Stimulated activated CD4-positive, alpha-beta T cell treated with anti-CD3 and anti-CD28 coated beads, TNF-alpha, amount 100 ng/mL, for 4 hours (primary cell): ENCODE measurements around the gene PVALB.

ENCODE experiments used
- DNase-seq, 3 experiments: peaks; one replicate each; pipeline ENCODE4 v3.0.0-alpha.2; 2020; ENCODE audit warnings: low read depth in 3 of 3

Gene PVALB

GRCh38 chr22:36846949-36847348 is 30.1 kb upstream of the PVALB start:
- no peak for DNase-seq

- no peak for DNase-seq
Observed at GRCh38 chr22:36846271-36846670, 29.4 kb upstream of the PVALB start.

GRCh38 chr22:36840106-36840505 is 23.3 kb upstream of the PVALB start:
- DNase-seq = no peak

- no peak for DNase-seq
Observed at GRCh38 chr22:36839356-36840073, 22.7 kb upstream of the PVALB start.

GRCh38 chr22:36838119-36839030 is 21.5 kb upstream of the PVALB start:
- no peak for DNase-seq

- DNase-seq = no peak
Observed at GRCh38 chr22:36835903-36836302, 19.1 kb upstream of the PVALB start.

- no peak for DNase-seq
Observed at GRCh38 chr22:36833073-36833472, 16.2 kb upstream of the PVALB start.

GRCh38 chr22:36831717-36832116 is 14.9 kb upstream of the PVALB start:
- DNase-seq = no peak

- DNase-seq = no peak
Observed at GRCh38 chr22:36831206-36831605, 14.4 kb upstream of the PVALB start.

GRCh38 chr22:36830601-36831000 is 13.8 kb upstream of the PVALB start:
- DNase-seq = no peak

GRCh38 chr22:36829370-36830002 is 12.7 kb upstream of the PVALB start:
- DNase-seq = no peak

- no peak for DNase-seq
Observed at GRCh38 chr22:36828815-36829214, 12.0 kb upstream of the PVALB start.

- DNase-seq = no peak
Observed at GRCh38 chr22:36826262-36826661, 9.4 kb upstream of the PVALB start.

- no peak for DNase-seq
Observed at GRCh38 chr22:36824655-36825054, 7.8 kb upstream of the PVALB start.

GRCh38 chr22:36823186-36823839 is 6.5 kb upstream of the PVALB start:
- no peak for DNase-seq

GRCh38 chr22:36822581-36822980 is 5.7 kb upstream of the PVALB start:
- no peak for DNase-seq

- no peak for DNase-seq
Observed at GRCh38 chr22:36819112-36819511, 2.3 kb upstream of the PVALB start.

GRCh38 chr22:36818010-36818642 is 1.3 kb upstream of the PVALB start:
- DNase-seq = no peak

GRCh38 chr22:36817525-36817848 is 652 bp upstream of the PVALB start:
- no peak for DNase-seq

GRCh38 chr22:36816339-36816635 is 548 bp downstream of the PVALB start:
- no peak for DNase-seq

- DNase-seq = no peak
Observed at GRCh38 chr22:36815558-36816338, 1.1 kb downstream of the PVALB start.
